ENCODE measurements around the gene ACP5.

DNA sequence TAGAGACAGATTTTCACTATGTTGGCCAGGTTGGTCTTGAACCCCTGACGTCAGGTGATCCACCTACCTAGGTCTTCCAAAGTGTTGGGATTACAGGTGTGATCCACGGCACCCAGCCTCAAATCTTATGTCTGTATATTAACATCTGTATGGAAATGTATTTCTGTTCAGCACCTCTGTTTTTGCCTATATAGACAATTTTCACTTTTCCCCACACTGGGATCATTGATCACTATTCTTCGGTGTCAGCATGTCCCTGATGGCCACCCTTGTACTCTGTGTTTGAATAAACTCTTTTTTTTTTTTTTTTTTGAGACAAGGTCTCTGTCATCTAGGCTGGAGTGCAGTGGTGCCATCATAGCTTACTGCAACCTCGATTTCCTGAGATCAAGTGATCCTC is 16.6 kb upstream of the ACP5 start:
- TF ChIP-seq, protein P1, sequence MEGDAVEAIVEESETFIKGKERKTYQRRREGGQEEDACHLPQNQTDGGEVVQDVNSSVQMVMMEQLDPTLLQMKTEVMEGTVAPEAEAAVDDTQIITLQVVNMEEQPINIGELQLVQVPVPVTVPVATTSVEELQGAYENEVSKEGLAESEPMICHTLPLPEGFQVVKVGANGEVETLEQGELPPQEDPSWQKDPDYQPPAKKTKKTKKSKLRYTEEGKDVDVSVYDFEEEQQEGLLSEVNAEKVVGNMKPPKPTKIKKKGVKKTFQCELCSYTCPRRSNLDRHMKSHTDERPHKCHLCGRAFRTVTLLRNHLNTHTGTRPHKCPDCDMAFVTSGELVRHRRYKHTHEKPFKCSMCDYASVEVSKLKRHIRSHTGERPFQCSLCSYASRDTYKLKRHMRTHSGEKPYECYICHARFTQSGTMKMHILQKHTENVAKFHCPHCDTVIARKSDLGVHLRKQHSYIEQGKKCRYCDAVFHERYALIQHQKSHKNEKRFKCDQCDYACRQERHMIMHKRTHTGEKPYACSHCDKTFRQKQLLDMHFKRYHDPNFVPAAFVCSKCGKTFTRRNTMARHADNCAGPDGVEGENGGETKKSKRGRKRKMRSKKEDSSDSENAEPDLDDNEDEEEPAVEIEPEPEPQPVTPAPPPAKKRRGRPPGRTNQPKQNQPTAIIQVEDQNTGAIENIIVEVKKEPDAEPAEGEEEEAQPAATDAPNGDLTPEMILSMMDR (IDR thresholded peaks at IDR 0.05; ENCODE audit: low read depth, low read length, poor library complexity, severe bottlenecking) = no peak
- no peak for TF ChIP-seq EZH2phosphoT487 (IDR thresholded peaks at IDR 0.05; ENCODE audit: borderline replicate concordance, low read length)

All from DOHH2 (cell line).